BLaER1 (cell line): ENCODE data around the gene AHNAK2.
"Not testable (repeated sequence)": the region's sequence is repeated elsewhere in the genome, so short reads cannot be mapped to it uniquely, and the experiment has no call there.

ENCODE experiments used
- H3K27ac ChIP-seq: shearing (Covaris generic); formaldehyde crosslinking; 2 replicates; pipeline ENCODE4 v1.8.1; 2022
- H3K27me3 ChIP-seq: shearing (Covaris generic); formaldehyde crosslinking; 2 replicates; pipeline ENCODE4 v1.8.1; 2022
- H3K36me3 ChIP-seq: shearing (Covaris generic); formaldehyde crosslinking; 2 replicates; pipeline ENCODE4 v1.8.1; 2022
- H3K4me1 ChIP-seq: shearing (Covaris generic); formaldehyde crosslinking; 2 replicates; pipeline ENCODE4 v1.8.1; 2022
- H3K4me2 ChIP-seq: shearing (Covaris generic); formaldehyde crosslinking; 2 replicates; pipeline ENCODE4 v1.8.1; 2022
- H3K4me3 ChIP-seq: shearing (Covaris generic); formaldehyde crosslinking; 2 replicates; pipeline ENCODE4 v1.8.1; 2022
- H3K9ac ChIP-seq: shearing (Covaris generic); formaldehyde crosslinking; 2 replicates; pipeline ENCODE4 v1.8.1; 2022
- H3K9me3 ChIP-seq: shearing (Covaris generic); formaldehyde crosslinking; 2 replicates; pipeline ENCODE4 v1.8.1; 2022
- H4K20me1 ChIP-seq: shearing (Covaris generic); formaldehyde crosslinking; 2 replicates; pipeline ENCODE4 v1.8.1; 2022
- Cebpa-rat ChIP-seq: shearing (Covaris generic); IDR thresholded peaks from 2 replicates; pipeline ENCODE4 v1.8.1; 2022

The AHNAK2 gene

GRCh38 chr14:104954746-104955395, 23.3 kb downstream of the AHNAK2 start:
- Histone ChIP-seq H3K27me3 (no peaks in the 10 kb centered on the region), H3K4me3 (no peak overlapping the region), H3K36me3 (peaks cover 13% of the 10 kb centered on the region; the same call in 1 of the 2 replicates), H3K4me1 (no peaks in the 10 kb centered on the region), H3K27ac (no peak overlapping the region), H3K9me3 (no peaks in the 10 kb centered on the region), H3K9ac (no peak overlapping the region), H3K4me2 (no peak overlapping the region), H4K20me1 (no peaks in the 10 kb centered on the region)
- TF ChIP-seq Cebpa-rat: no peak

DNA sequence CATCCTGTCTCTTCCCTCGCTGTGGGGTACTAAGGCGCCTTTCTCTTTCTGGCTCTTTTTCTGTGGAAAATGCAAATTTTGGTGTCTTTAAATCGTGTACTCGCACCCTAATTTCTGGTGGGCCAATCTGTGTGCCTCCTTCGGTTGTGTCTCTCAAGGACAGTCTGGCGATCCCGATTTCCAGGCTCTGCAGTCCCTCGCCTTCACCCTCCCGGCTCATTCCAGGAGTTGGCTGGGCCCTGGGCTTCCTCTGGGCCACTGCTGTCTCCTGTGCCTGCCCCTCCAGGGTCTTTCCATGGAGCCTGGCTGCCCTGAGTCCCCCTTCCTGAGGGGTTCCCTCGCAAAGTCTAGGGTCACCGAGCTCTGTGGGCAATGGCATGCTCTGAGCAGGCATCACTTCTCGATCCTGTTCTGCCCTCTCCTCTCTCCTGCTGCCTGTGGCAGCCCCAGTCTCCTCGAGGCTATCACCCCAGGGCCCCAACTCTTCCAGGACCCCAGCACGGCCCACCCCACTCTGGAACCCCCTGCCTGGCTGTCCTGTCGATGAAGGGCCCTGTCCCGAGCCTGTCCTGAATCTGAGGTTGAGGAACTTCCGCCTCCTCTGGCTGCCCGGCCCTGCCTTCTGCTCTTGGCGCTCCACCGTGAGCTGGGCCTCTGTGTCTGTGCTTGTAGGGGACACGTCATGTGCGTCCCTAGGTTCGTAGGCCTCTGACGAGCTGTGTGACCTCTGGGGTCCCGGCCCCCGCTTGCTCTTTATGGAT, 24.1 kb downstream of the AHNAK2 start:
- Histone ChIP-seq H3K9ac (no peak overlapping the region), H3K4me2 (no peak overlapping the region), H3K4me3 (no peak overlapping the region), H3K36me3 (peaks cover 15% of the 10 kb centered on the region; the same call in 1 of the 2 replicates), H3K27me3 (no peaks in the 10 kb centered on the region), H3K9me3 (no peaks in the 10 kb centered on the region), H3K4me1 (no peaks in the 10 kb centered on the region), H3K27ac (no peak overlapping the region), H4K20me1 (no peaks in the 10 kb centered on the region)
- TF ChIP-seq Cebpa-rat: no peak

GRCh38 chr14:104953097-104953496, 25.1 kb downstream of the AHNAK2 start:
- no peak for TF ChIP-seq Cebpa-rat
- H3K9ac ChIP-seq: no peak overlapping the region
- no peak overlapping the region for H3K4me3 ChIP-seq
- H3K36me3 ChIP-seq: peaks cover 15% of the 10 kb centered on the region; the same call in 1 of the 2 replicates
- no peak overlapping the region for H3K4me2 ChIP-seq
- no peaks in the 10 kb centered on the region for H3K4me1 ChIP-seq
- H4K20me1 ChIP-seq: no peaks in the 10 kb centered on the region
- no peak overlapping the region for H3K27ac ChIP-seq
- no peaks in the 10 kb centered on the region for H3K27me3 ChIP-seq
- H3K9me3 ChIP-seq: no peaks in the 10 kb centered on the region

DNA sequence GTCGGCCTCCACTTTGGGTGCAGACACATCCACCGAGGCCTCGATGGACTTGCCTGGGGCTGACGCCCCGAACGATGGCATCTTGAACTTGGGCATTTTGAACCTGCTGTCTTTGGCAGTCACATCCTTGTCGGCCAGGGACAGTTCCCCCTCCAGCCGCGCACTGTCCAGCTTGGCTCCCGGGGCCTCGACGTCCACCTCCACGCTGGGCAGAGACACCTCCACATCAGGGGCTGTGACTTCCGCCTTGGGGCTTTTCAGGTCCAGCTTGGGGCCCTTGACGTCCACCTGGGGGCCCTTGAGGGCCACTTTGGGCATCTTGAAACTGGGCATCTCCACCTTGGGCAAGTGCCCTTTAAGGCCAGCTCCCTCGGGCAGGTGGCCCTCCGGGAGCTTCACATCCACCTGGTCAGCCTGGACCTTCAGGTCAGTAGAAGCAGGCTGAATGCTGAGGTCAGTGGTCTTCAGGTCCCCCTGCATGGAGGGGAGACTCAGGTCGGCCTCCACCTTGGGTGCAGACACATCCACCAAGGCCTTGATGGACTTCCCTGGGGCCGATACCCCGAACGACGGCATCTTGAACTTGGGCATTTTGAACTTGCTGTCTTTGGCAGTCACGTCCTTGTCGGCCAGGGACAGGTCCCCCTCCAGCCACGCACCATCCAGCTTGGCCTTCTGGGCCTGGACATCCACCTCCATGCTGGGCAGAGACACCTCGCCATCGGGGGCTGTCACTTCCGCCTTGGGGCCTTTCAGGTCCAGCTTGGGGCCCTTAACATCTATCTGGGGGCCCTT, 26.1 kb downstream of the AHNAK2 start:
- H3K4me2 ChIP-seq, H3K4me3 ChIP-seq, H3K27ac ChIP-seq, H3K4me1 ChIP-seq, H3K9ac ChIP-seq, H3K9me3 ChIP-seq, H4K20me1 ChIP-seq, H3K27me3 ChIP-seq: not testable (repeated sequence)
- peaks cover 15% of the 10 kb centered on the region; the same call in 1 of the 2 replicates for H3K36me3 ChIP-seq

- not testable (repeated sequence) for H3K27ac ChIP-seq, H3K4me3 ChIP-seq, H3K27me3 ChIP-seq, H3K36me3 ChIP-seq, H3K9me3 ChIP-seq, H3K9ac ChIP-seq, H3K4me1 ChIP-seq, H3K4me2 ChIP-seq, H4K20me1 ChIP-seq
Measured at GRCh38 chr14:104950701-104951100, 27.5 kb downstream of the AHNAK2 start.

GRCh38 chr14:104950021-104950420, 28.2 kb downstream of the AHNAK2 start:
- TF ChIP-seq Cebpa-rat: no peak
- Histone ChIP-seq H3K36me3 (peaks cover 6% of the 10 kb centered on the region; the same call in 1 of the 2 replicates), H4K20me1 (no peaks in the 10 kb centered on the region), H3K4me2 (no peak overlapping the region), H3K4me1 (no peaks in the 10 kb centered on the region), H3K27me3 (no peaks in the 10 kb centered on the region), H3K27ac (no peak overlapping the region), H3K4me3 (no peak overlapping the region), H3K9ac (no peak overlapping the region), H3K9me3 (no peaks in the 10 kb centered on the region)

DNA sequence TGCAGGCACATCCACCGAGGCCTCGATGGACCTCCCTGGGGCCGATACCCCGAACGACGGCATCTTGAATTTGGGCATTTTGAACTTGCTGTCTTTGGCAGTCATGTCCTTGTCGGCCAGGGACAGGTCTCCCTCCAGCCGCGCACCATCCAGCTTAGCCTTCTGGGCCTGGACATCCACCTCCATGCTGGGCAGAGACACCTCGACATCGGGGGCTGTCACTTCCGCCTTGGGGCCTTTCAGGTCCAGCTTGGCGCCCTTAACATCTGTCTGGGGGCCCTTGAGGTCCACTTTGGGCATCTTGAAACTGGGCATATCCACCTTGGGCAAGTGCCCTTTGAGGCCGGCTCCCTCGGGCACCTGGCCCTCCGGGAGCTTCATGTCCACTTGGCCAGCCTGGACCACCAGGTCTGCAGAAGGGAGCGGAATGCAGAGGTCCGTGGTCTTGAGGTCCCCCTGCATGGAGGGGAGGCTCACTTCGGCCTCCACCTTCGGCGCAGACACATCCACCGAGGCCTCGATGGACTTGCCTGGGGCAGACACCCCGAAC, 28.7 kb downstream of the AHNAK2 start:
- H4K20me1 ChIP-seq, H3K4me2 ChIP-seq, H3K9me3 ChIP-seq, H3K27ac ChIP-seq, H3K36me3 ChIP-seq, H3K9ac ChIP-seq, H3K4me1 ChIP-seq, H3K27me3 ChIP-seq, H3K4me3 ChIP-seq: not testable (repeated sequence)

DNA sequence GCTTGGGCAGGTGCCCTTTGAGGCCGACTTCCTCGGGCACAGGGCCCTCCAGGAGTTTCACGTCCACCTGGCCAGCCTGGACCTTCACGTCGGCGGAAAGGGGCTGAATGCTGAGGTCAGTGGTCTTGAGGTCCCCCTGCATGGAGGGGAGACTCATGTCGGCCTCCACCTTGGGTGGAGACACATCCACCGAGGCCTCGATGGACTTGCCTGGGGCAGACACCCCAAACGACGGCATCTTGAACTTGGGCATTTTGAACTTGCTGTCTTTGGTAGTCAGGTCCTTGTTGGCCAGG, 29.5 kb downstream of the AHNAK2 start:
- H3K36me3 ChIP-seq: peaks cover 6% of the 10 kb centered on the region; the same call in 1 of the 2 replicates
- H3K9ac ChIP-seq: no peak overlapping the region
- no peak for TF ChIP-seq Cebpa-rat
- H3K27ac ChIP-seq: no peak overlapping the region
- H3K27me3 ChIP-seq: no peaks in the 10 kb centered on the region
- H3K9me3 ChIP-seq: no peaks in the 10 kb centered on the region
- H4K20me1 ChIP-seq: no peaks in the 10 kb centered on the region
- no peak overlapping the region for H3K4me3 ChIP-seq
- H3K4me1 ChIP-seq: no peaks in the 10 kb centered on the region
- no peak overlapping the region for H3K4me2 ChIP-seq

GRCh38 chr14:104947881-104948735, 30.1 kb downstream of the AHNAK2 start:
- not testable (repeated sequence) for H3K36me3 ChIP-seq

GRCh38 chr14:104947201-104947600, 31.0 kb downstream of the AHNAK2 start:
- H3K4me3 ChIP-seq, H3K9me3 ChIP-seq, H4K20me1 ChIP-seq, H3K27me3 ChIP-seq, H3K4me2 ChIP-seq, H3K4me1 ChIP-seq, H3K9ac ChIP-seq, H3K27ac ChIP-seq: not testable (repeated sequence)
- H3K36me3 ChIP-seq: peaks cover 17% of the 10 kb centered on the region; the same call in 1 of the 2 replicates

More at GRCh38 chr14:104947881-104948735, 30.1 kb downstream of the AHNAK2 start:
- not testable (repeated sequence) for H3K4me2 ChIP-seq, H3K4me3 ChIP-seq, H3K9me3 ChIP-seq, H3K4me1 ChIP-seq, H3K9ac ChIP-seq, H3K27ac ChIP-seq, H4K20me1 ChIP-seq, H3K27me3 ChIP-seq

DNA sequence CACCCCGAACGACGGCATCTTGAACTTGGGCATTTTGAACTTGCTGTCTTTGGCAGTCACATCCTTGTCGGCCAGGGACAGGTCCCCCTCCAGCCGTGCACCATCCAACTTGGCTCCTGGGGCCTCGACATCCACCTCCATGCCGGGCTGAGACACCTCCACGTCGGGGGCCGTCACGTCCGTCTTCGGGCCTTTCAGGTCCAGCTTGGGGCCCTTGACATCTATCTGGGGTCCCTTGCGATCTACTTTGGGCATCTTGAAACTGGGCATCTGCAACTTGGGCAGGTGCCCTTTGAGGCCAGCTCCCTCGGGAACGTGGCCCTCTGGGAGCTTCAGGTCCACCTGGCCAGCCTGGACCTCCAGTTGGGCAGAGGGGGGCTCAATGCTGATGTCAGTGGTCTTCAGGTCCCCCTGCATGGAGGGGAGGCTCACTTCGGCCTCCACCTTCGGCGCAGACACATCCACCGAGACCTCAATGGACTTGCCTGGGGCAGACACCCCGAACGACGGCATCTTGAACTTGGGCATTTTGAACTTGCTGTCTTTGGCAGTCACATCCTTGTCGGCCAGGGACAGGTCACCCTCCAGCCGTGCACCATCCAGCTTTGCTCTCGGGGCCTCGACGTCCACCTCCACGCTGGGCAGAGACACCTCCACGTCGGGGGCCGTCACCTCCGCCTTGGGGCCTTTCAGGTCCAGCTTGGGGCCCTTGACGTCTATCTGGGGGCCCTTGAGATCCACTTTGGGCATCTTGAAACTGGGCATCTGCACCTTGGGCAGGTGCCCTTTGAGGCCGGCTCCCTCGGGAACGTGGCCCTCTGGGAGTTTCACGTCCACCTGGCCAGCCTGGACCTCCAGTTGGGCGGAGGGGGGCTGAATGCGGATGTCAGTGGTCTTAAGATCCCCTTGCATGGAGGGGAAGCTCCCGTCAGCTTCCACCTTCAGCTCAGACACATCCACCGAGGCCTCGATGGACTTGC, 31.9 kb downstream of the AHNAK2 start:
- not testable (repeated sequence) for H3K27me3 ChIP-seq, H3K9me3 ChIP-seq, H3K4me2 ChIP-seq, H4K20me1 ChIP-seq, H3K27ac ChIP-seq, H3K4me1 ChIP-seq, H3K9ac ChIP-seq, H3K4me3 ChIP-seq
- H3K36me3 ChIP-seq: peaks cover 18% of the 10 kb centered on the region; the same call in 1 of the 2 replicates

DNA sequence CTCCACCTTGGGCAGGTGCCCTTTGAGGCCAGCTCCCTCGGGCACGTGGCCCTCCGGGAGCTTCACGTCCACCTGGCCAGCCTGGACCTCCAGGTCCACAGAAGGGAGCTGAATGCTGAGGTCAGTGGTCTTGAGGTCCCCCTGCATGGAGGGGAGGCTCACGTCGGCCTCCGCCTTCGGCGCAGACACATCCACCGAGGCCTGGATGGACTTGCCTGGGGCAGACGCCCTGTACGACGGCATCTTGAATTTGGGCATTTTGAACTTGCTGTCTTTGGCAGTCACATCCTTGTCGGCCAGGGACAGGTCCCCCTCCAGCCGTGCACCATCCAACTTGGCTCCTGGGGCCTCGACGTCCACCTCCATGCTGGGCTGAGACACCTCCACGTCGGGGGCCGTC, 32.9 kb downstream of the AHNAK2 start:
- not testable (repeated sequence) for H3K9ac ChIP-seq, H4K20me1 ChIP-seq, H3K4me3 ChIP-seq, H3K9me3 ChIP-seq, H3K27ac ChIP-seq, H3K4me2 ChIP-seq, H3K27me3 ChIP-seq, H3K4me1 ChIP-seq
- peaks cover 17% of the 10 kb centered on the region; the same call in 1 of the 2 replicates for H3K36me3 ChIP-seq
